Kidney tubule cell (primary cell): Measurements from ENCODE around the gene TRRAP.

Experiments used
- DNase-seq: peaks from one replicate; pipeline ENCODE4 v3.0.0-alpha.2; 2018; ENCODE audit warnings: low spot score

The TRRAP gene

GRCh38 chr7:98949336-98950044 is 71.2 kb downstream of the TRRAP start:
- no peak for DNase-seq

DNA sequence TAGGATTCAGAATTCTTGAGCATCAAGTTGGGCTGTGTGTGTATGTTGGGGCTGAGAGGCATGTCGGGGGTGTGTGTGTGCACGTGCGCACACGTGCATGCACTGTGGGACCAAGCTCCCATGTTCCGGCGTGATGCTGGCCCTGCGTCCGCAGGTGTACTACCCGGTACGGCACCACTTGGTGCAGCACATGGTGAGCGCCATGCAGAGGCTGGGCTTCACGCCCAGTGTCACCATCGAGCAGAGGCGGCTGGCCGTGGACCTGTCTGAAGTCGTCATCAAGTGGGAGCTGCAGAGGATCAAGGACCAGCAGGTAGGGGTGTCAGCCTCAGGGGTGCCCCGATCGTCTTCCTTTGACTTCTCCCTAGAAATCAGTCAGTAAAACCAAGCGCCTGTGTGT is 77.7 kb downstream of the TRRAP start:
- no peak for DNase-seq

- DNase-seq = no peak
Observed at GRCh38 chr7:98956469-98956868, 78.1 kb downstream of the TRRAP start.

GRCh38 chr7:98956937-98957336 is 78.6 kb downstream of the TRRAP start:
- no peak for DNase-seq

GRCh38 chr7:98957766-98958165 is 79.4 kb downstream of the TRRAP start:
- no peak for DNase-seq

- no peak for DNase-seq
Observed at GRCh38 chr7:98958968-98959367, 80.6 kb downstream of the TRRAP start.

- no peak for DNase-seq
Observed at GRCh38 chr7:98963305-98963704, 85.0 kb downstream of the TRRAP start.

GRCh38 chr7:98964596-98964995 is 86.3 kb downstream of the TRRAP start:
- no peak for DNase-seq

- DNase-seq = no peak
Observed at GRCh38 chr7:98968621-98969020, 90.3 kb downstream of the TRRAP start.

DNA sequence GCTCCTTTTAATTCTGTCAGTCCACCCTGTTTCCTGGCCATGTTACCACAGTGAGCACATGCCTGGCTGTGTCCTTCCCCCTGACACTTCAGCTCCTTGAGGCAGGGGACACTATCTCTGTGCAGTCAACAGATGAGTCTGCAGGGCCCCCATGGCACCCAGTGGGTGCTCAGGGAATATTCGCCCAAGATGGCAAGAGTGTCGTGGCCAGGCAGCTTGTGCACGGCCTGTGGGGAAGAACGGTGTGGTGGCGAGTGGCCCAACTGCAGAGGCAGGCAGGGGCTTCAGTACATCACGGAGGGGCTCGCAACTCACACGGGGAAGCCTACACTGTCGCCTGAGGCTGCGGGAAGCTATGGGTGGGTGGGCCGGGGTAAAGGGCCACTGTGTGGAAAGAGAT is 91.1 kb downstream of the TRRAP start:
- DNase-seq = no peak

- DNase-seq = no peak
Observed at GRCh38 chr7:98970016-98970615, 91.8 kb downstream of the TRRAP start.

- no peak for DNase-seq
Observed at GRCh38 chr7:98970805-98971204, 92.5 kb downstream of the TRRAP start.

- DNase-seq = no peak
Observed at GRCh38 chr7:98974205-98974604, 95.9 kb downstream of the TRRAP start.

- no peak for DNase-seq
Observed at GRCh38 chr7:98974906-98975816, 96.8 kb downstream of the TRRAP start.

- no peak for DNase-seq
Observed at GRCh38 chr7:98976396-98977185, 98.3 kb downstream of the TRRAP start.

- DNase-seq = no peak
Observed at GRCh38 chr7:98978672-98979071, 100.3 kb downstream of the TRRAP start.

DNA sequence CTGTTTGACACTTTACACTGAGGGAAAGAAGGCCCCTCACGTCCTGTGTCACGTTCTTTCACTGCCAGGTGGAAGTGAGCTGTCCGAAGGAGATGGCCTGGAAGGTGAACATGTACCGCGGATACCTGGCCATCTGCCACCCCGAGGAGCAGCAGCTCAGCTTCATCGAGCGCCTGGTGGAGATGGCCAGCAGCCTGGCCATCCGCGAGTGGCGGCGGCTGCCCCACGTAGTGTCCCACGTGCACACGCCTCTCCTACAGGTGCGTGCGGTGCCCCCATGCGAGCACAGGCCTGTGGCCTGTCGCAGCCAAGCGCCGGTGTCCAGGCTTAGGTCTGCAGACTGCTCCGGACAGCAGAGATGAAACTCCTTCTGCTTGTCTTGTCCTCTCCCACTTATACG is 103.4 kb downstream of the TRRAP start:
- DNase-seq = no peak

DNA sequence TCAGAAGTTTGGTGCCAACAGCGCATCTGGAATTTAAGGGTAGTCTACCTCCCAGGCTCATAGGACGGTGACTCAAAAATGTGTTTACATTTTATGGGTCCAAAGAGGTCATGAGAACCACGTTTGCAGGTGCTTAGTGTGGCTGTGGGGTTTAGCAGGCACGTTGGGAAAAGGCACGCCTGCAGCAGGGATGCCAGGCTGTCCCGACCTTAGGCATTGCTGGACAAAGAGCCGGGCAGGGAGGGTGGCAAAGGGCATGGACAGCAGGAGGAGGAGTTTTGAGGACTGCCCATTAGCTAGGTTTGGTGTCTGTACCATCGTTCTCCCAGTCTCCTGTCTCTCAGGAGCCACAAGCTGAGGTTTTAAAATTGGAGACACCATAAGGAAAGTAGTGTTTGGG is 104.4 kb downstream of the TRRAP start:
- no peak for DNase-seq

DNA sequence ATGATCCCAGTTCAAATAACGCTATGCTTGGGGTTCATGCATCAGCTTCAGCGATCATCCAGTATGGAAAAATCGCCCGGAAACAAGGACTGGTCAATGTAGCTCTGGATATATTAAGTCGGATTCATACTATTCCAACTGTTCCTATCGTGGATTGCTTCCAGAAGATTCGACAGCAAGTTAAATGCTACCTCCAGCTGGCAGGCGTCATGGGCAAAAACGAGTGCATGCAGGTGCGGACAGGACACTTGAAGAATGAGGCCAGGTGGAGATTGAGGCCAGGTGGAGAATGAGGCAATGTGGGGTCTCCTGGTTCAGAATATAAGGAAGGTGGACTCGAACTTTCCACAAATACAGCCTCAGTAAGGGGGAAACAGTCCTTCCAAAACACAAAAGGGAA is 105.8 kb downstream of the TRRAP start:
- DNase-seq = no peak

GRCh38 chr7:98985406-98985805 is 107.1 kb downstream of the TRRAP start:
- no peak for DNase-seq

- DNase-seq = no peak
Observed at GRCh38 chr7:98985945-98986344, 107.6 kb downstream of the TRRAP start.

- DNase-seq = no peak
Observed at GRCh38 chr7:98988641-98989040, 110.3 kb downstream of the TRRAP start.
